Testis (tissue), 2 donors: ENCODE results near the gene DIAPH3.

Experiments
- CTCF ChIP-seq, 3 experiments: fragments of 450-650 bp in 2 of 3; fragments of 200-600 bp in 1 of 3; sonication (generic) in 1 of 3; IDR thresholded peaks; one replicate each; pipeline ENCODE4 v1.5.1; 2016 to 2019; ENCODE audit warnings: antibody characterized with exemption in 3 of 3, mild to moderate bottlenecking in 2 of 3, moderate library complexity in 1 of 3
- POLR2A ChIP-seq: fragments of 450-650 bp; IDR thresholded peaks from one replicate; pipeline ENCODE4 v1.6.1; 2017; ENCODE audit warnings: antibody characterized with exemption, mild to moderate bottlenecking, moderate library complexity

GRCh38 chr13:59680429-59681024 lies 483.2 kb downstream of the DIAPH3 start:
- TF ChIP-seq CTCF (IDR thresholded peaks at IDR 0.05) (peak; percentile 8 to 59 (median 12)), POLR2A (no peak)
